Measurements from ENCODE around the gene TYMP.
"Not testable (repeated sequence)": the region's sequence is repeated elsewhere in the genome, so short reads cannot be mapped to it uniquely, and the experiment has no call there.

TYMP gene

GRCh38 chr22:50537765-50538164 lies 8.0 kb upstream of the TYMP start:
- DNase-seq = no peak

GRCh38 chr22:50536226-50536625 lies 6.4 kb upstream of the TYMP start:
- no peak for DNase-seq

GRCh38 chr22:50535113-50535512 lies 5.3 kb upstream of the TYMP start:
- DNase-seq = no peak

- DNase-seq = not testable (repeated sequence)
Measured at GRCh38 chr22:50533856-50534711, 4.3 kb upstream of the TYMP start.

- DNase-seq = no peak
Measured at GRCh38 chr22:50532824-50533796, 3.3 kb upstream of the TYMP start.

GRCh38 chr22:50531962-50532674 lies 2.3 kb upstream of the TYMP start:
- DNase-seq = no peak

- no peak for DNase-seq
Measured at GRCh38 chr22:50531546-50531961, 1.7 kb upstream of the TYMP start.

GRCh38 chr22:50530877-50531545 lies 1.2 kb upstream of the TYMP start:
- DNase-seq = no peak

GRCh38 chr22:50530580-50530876 lies 716 bp upstream of the TYMP start:
- DNase-seq = no peak

- DNase-seq = no peak
Measured at GRCh38 chr22:50529416-50529896, 356 bp downstream of the TYMP start.

GRCh38 chr22:50528682-50529415 lies 963 bp downstream of the TYMP start:
- DNase-seq = no peak

- DNase-seq = no peak
Measured at GRCh38 chr22:50527921-50528681, 1.7 kb downstream of the TYMP start.

- peak; percentile 62 to 69 for DNase-seq
Measured at GRCh38 chr22:50526834-50527801, 2.7 kb downstream of the TYMP start.

- DNase-seq = peak; percentile 56 to 75
Measured at GRCh38 chr22:50526108-50526833, 3.5 kb downstream of the TYMP start.

GRCh38 chr22:50525858-50526107 lies 4.0 kb downstream of the TYMP start:
- no peak for DNase-seq

GRCh38 chr22:50525104-50525857 lies 4.5 kb downstream of the TYMP start, which contains the start of gene SCO2:
TSS of gene SCO2 (minus strand) at chr22:50525598. CDS start at chr22:50524411, 1,187 bp downstream.
- peak; percentile 86 to 91 for DNase-seq

- DNase-seq = no peak
Measured at GRCh38 chr22:50524676-50525103, 5.1 kb downstream of the TYMP start.
